Ishikawa (cell line): ENCODE measurements around the gene PXDN.

ENCODE experiments used
- CEBPB ChIP-seq: IDR thresholded peaks from 2 replicates; pipeline ENCODE4 v1.6.1; 2012
- CREB1 ChIP-seq: IDR thresholded peaks from 2 replicates; pipeline ENCODE4 v1.6.1; 2012; ENCODE audit warnings: low read depth
- EGR1 ChIP-seq: IDR thresholded peaks from 2 replicates; pipeline ENCODE4 v1.6.1; 2012
- EP300 ChIP-seq: IDR thresholded peaks from 2 replicates; pipeline ENCODE4 v1.6.1; 2012; ENCODE audit warnings: borderline replicate concordance
- FOXM1 ChIP-seq: IDR thresholded peaks from 2 replicates; pipeline ENCODE4 v1.6.1; 2012; ENCODE audit warnings: low read depth, borderline replicate concordance
- NFIC ChIP-seq: IDR thresholded peaks from 2 replicates; pipeline ENCODE4 v1.6.1; 2012
- RAD21 ChIP-seq: IDR thresholded peaks from 2 replicates; pipeline ENCODE4 v1.6.1; 2012; ENCODE audit warnings: low read depth
- TAF1 ChIP-seq: IDR thresholded peaks from 2 replicates; pipeline ENCODE4 v1.6.1; 2012; ENCODE audit warnings: low read depth, mild to moderate bottlenecking
- TCF12 ChIP-seq: IDR thresholded peaks from 2 replicates; pipeline ENCODE4 v1.6.1; 2012; ENCODE audit warnings: low read depth
- TEAD4 ChIP-seq: IDR thresholded peaks from 2 replicates; pipeline ENCODE4 v1.6.1; 2012
- USF1 ChIP-seq: IDR thresholded peaks from 2 replicates; pipeline ENCODE4 v1.6.1; 2012
- YY1 ChIP-seq: IDR thresholded peaks from 2 replicates; pipeline ENCODE4 v1.6.1; 2012; ENCODE audit warnings: low read depth
- ZBTB7A ChIP-seq: IDR thresholded peaks from 2 replicates; pipeline ENCODE4 v1.6.1; 2012; ENCODE audit warnings: low read depth
- TF ChIP-seq, protein P1 (sequence below): IDR thresholded peaks from 2 replicates; pipeline ENCODE4 v1.6.1; 2012
- TF ChIP-seq, protein P2 (sequence below): IDR thresholded peaks from 2 replicates; pipeline ENCODE4 v1.6.1; 2012; ENCODE audit warnings: low read depth, mild to moderate bottlenecking

Gene PXDN

DNA sequence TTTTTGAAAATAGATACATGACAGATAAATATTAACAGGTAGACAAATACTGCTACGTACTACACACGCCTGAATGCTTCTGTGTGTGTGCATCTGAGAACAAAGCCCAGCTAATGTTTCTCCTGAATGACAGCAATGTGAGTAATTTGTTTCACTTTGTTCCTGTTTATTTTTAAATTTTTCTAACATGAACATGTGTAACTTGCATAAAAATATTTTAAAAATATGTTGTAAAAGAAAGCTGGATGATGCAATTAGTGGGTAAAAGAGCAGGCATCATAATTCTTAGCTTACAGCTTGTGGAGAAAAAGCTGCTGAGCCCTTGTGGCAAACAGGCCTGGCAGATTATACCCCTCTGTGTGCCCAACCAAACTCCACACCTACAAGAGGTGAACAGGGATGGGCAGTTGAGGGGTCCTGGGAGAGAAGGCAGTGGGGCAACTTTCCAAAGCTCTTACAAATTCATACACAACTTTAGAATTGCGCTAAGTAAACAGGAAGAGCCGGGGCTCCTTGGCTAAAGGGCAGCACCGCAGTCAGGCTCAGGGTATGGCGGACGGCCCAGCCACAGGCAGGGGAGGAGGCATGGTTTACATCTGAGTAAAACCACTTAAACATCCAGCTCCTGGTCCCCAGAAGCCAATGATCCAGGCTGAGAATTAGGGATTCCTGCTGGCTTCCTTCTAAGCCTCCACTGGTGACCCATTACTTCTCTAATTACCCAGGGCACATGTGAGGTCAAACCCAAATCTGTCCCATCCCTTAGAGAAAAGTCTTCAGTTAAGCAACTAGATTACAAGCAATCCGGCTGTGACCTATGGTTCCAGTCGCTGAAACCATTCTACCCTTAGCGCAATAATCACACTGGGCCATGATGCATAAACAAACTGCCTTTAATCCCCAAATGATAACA, 14.0 kb downstream of the PXDN start:
- TF ChIP-seq RAD21 = no peak
- TF ChIP-seq CREB1 = no peak
- no peak for TF ChIP-seq FOXM1
- no peak for TF ChIP-seq TEAD4
- TF ChIP-seq, protein P1, sequence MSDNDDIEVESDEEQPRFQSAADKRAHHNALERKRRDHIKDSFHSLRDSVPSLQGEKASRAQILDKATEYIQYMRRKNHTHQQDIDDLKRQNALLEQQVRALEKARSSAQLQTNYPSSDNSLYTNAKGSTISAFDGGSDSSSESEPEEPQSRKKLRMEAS = no peak
- no peak for TF ChIP-seq ZBTB7A

DNA sequence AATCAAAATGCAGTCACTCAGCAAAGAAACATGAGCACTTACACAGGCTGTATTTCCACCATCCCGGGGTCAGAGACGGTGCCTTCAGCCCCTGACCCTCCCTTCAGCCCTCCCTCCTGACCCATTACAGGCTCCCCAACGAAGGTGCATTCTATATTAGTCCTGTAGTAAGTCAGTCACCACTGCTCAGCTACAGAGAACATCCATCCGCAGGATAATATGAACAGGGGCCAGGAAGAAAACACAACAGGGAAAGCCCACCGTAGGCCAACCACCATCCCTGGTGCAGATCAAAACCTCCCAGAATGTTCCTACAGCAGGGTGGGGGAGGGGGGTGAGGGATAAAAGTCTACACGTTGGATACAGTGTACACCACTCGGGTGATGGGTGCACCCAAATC, 15.1 kb downstream of the PXDN start:
- TF ChIP-seq, protein P1 = no peak
- TF ChIP-seq, protein P2, sequence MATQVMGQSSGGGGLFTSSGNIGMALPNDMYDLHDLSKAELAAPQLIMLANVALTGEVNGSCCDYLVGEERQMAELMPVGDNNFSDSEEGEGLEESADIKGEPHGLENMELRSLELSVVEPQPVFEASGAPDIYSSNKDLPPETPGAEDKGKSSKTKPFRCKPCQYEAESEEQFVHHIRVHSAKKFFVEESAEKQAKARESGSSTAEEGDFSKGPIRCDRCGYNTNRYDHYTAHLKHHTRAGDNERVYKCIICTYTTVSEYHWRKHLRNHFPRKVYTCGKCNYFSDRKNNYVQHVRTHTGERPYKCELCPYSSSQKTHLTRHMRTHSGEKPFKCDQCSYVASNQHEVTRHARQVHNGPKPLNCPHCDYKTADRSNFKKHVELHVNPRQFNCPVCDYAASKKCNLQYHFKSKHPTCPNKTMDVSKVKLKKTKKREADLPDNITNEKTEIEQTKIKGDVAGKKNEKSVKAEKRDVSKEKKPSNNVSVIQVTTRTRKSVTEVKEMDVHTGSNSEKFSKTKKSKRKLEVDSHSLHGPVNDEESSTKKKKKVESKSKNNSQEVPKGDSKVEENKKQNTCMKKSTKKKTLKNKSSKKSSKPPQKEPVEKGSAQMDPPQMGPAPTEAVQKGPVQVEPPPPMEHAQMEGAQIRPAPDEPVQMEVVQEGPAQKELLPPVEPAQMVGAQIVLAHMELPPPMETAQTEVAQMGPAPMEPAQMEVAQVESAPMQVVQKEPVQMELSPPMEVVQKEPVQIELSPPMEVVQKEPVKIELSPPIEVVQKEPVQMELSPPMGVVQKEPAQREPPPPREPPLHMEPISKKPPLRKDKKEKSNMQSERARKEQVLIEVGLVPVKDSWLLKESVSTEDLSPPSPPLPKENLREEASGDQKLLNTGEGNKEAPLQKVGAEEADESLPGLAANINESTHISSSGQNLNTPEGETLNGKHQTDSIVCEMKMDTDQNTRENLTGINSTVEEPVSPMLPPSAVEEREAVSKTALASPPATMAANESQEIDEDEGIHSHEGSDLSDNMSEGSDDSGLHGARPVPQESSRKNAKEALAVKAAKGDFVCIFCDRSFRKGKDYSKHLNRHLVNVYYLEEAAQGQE = no peak
- TF ChIP-seq NFIC (no peak), FOXM1 (no peak), USF1 (no peak)

DNA sequence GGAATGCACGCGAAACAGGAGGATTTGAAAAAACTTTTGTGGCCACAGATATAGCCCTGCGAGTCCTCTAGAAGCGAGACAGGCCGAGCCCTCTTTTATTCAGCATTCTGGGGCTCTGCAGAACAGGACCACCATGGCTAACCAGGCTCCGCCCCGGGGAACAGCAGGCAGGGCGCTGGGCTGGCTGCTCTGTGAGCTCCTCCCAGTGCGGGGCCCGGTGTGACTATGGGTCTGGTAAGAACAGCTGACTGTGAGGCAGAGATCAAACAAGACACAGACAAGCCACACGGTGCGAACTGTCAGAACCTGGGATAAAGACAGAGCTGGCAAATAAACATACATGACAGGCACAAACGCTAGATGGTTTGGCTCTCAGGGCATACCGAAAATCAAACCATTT, 15.5 kb downstream of the PXDN start:
- TF ChIP-seq, protein P2 = no peak
- no peak for TF ChIP-seq ZBTB7A
- no peak for TF ChIP-seq TCF12
- no peak for TF ChIP-seq EGR1
- TF ChIP-seq CREB1 = no peak
- TF ChIP-seq YY1 = no peak
- no peak for TF ChIP-seq TAF1
- no peak for TF ChIP-seq NFIC
- TF ChIP-seq TEAD4 = no peak
- TF ChIP-seq RAD21 = no peak
- TF ChIP-seq USF1 = no peak
- TF ChIP-seq EP300 = no peak
- TF ChIP-seq FOXM1 = no peak
- TF ChIP-seq, protein P1 = no peak
- no peak for TF ChIP-seq CEBPB

GRCh38 chr2:1727796-1728474, 16.4 kb downstream of the PXDN start:
- no peak for TF ChIP-seq EP300
- no peak for TF ChIP-seq USF1
- TF ChIP-seq EGR1 = no peak
- TF ChIP-seq FOXM1 = no peak
- TF ChIP-seq RAD21 = no peak

DNA sequence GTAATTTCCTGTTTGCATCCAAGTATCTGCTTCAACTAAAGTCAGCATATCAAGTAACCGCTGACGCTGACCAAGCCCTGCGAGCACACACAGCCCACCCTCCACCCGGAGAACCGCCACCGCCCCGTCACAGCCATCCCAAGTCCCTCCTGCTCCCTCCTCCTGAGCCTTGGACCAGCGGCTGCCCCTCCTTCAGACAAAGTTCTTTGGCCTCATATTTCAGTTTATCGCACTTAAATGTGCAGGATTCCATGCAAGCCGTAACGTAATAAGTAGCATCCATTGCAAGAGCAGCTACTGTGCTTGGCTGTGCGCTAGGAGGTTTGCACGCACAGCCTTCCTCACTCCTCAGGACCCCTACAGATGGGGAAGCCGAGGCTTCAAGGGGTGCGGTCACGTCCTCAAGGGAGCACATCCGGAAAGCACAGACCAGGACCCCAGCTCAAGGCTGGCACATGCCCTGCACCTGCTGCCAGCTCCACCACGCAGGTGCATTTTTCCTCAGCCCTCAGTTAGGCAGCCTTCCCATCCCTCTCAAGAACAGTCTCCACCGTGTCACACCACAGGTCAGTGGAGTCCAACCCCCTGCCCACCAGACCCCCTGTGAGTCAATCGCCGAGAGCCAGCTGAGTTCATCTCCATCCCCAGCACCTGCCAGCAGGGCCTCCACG, 17.1 kb downstream of the PXDN start:
- TF ChIP-seq CEBPB = no peak
